Measurements from ENCODE around the gene SETBP1. TPM values are rescaled to one million over a fixed set of nuclear protein-coding genes. Genes with fewer than 3 reads are reported as not detected.

SETBP1 gene
- total RNA-seq, 1 donor, result 2.6 TPM

DNA sequence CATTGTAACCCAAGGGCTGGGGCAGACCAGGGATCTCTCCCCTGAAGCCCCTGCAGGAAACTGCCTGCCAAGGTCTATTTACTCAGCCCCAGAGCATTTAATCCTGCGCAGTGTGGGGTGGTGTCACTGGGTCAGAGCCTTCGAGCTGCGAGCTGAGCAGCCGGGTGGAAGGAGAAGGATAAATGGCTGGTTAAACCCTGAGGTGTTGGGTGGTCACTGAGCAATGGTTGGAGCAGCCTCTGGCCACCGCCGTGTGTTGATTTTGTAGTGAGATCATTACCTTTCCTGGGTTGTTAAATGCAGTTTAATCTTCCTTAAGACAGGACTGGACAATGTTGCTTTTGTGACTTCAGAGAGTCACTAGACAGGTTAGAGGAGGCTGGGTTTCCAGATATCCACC lies 98.1 kb downstream of the SETBP1 start:
- H3K4me3 ChIP-seq (ENCODE audit: low read depth, low read length), result no peak overlapping the region
- no peak for DNase-seq (ENCODE audit: low read depth)
- no peak for TF ChIP-seq CTCF (IDR thresholded peaks at IDR 0.05; ENCODE audit: insufficient read depth, low read depth, low read length)

GRCh38 chr18:44779753-44780292 lies 99.1 kb downstream of the SETBP1 start:
- no peak for TF ChIP-seq CTCF (IDR thresholded peaks at IDR 0.05; ENCODE audit: insufficient read depth, low read depth, low read length)
- no peak overlapping the region for H3K4me3 ChIP-seq (ENCODE audit: low read depth, low read length)
- DNase-seq (ENCODE audit: low read depth), result no peak

GRCh38 chr18:44781886-44782285 lies 101.2 kb downstream of the SETBP1 start:
- no peak overlapping the region for H3K4me3 ChIP-seq (ENCODE audit: low read depth, low read length)
- no peak for TF ChIP-seq CTCF (IDR thresholded peaks at IDR 0.05; ENCODE audit: insufficient read depth, low read depth, low read length)
- DNase-seq (ENCODE audit: low read depth), result peak; percentile 86

- no peak for DNase-seq (ENCODE audit: low read depth)
- TF ChIP-seq CTCF (IDR thresholded peaks at IDR 0.05; ENCODE audit: insufficient read depth, low read depth, low read length), result no peak
These were observed 101.9 kb downstream of the SETBP1 start for GRCh38 chr18:44782617-44783016.

DNA sequence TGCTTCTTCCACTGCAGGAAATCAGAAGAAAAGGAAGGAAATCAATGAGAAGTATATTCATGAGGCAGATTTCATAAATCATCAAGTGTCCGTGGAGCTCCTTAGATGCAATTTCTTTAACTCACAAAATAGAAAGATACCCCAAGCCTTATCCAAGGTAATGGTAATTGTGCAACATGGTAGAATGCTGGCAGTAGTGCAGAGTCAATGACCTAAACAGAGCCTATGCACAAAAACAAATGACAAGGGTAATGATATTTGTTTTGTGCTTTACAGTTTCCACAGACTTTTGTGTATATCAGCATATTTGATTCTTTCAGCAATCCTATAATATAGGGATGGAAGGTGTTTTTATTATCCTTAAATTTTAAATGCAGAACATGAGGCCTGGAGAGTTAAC lies 102.7 kb downstream of the SETBP1 start:
- no peak for TF ChIP-seq CTCF (IDR thresholded peaks at IDR 0.05; ENCODE audit: insufficient read depth, low read depth, low read length)
- no peak overlapping the region for H3K4me3 ChIP-seq (ENCODE audit: low read depth, low read length)
- DNase-seq (ENCODE audit: low read depth), result no peak

More at GRCh38 chr18:44782617-44783016, 101.9 kb downstream of the SETBP1 start:
- H3K4me3 ChIP-seq (ENCODE audit: low read depth, low read length), result no peak overlapping the region

GRCh38 chr18:44786257-44786656 lies 105.6 kb downstream of the SETBP1 start:
- DNase-seq (ENCODE audit: low read depth), result no peak
- no peak overlapping the region for H3K4me3 ChIP-seq (ENCODE audit: low read depth, low read length)
- no peak for TF ChIP-seq CTCF (IDR thresholded peaks at IDR 0.05; ENCODE audit: insufficient read depth, low read depth, low read length)

GRCh38 chr18:44786688-44787087 lies 106.0 kb downstream of the SETBP1 start:
- no peak overlapping the region for H3K4me3 ChIP-seq (ENCODE audit: low read depth, low read length)
- DNase-seq (ENCODE audit: low read depth), result no peak
- TF ChIP-seq CTCF (IDR thresholded peaks at IDR 0.05; ENCODE audit: insufficient read depth, low read depth, low read length), result no peak
